Measurements from ENCODE around the gene HIBADH.
"Not testable (repeated sequence)": the region's sequence is repeated elsewhere in the genome, so short reads cannot be mapped to it uniquely, and the experiment has no call there.

Gene HIBADH

DNA sequence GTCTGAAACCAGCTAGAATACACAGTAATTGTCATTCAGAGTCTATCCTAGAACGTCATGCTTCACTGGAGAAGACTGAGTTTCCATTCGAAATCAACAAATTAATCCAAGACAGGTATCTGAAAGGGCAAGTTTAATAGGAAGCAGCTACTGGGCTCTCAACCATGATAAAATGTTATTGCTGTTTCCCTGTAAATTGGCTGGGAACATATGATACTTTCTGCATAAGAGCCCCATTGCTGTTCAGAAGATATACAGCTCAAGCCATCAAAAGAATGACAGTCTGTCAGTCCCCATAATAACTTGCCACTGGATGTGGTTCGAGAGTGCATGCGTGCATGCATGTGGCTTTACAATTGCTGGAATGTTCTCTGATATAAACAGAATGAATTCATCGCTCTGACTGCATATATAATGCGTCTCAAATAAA, 129.0 kb downstream of the HIBADH start:
- DNase-seq: no peak

DNA sequence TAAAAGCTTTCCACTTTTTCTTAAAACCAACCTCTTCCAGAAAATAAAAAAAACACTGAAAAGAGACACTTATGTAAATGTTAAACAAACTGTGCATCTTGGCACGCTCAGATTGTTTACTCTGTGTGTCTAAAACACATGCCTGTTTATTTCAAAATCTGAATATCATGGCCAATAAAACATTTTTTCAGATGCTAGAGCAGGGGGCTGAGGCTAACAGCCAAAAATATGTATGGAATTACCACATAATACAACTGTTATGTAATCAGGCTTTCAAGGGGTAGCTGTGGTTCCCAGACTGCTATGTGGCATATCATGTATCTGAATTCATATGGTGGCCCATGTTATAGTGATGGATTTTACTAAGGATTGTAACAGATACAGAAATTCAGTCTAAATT, 130.4 kb downstream of the HIBADH start:
- no peak for DNase-seq

DNA sequence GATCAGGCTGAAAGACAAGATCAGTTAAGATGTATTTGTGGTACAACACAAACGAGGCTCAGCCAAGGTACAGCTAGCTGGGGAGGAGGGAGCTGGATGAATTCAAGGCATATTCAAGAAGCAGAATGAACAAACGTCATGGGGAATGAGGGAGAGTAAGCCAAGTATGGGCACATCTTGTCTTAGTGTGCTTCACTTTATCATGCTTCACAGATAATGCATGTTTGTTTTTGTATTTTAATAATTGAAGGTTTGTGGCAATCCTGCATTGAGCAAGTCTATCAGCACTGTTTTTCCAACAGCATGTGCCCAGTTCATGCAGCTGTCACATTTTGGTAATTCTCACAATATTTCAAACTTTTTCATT, 135.4 kb downstream of the HIBADH start:
- no peak for DNase-seq

DNA sequence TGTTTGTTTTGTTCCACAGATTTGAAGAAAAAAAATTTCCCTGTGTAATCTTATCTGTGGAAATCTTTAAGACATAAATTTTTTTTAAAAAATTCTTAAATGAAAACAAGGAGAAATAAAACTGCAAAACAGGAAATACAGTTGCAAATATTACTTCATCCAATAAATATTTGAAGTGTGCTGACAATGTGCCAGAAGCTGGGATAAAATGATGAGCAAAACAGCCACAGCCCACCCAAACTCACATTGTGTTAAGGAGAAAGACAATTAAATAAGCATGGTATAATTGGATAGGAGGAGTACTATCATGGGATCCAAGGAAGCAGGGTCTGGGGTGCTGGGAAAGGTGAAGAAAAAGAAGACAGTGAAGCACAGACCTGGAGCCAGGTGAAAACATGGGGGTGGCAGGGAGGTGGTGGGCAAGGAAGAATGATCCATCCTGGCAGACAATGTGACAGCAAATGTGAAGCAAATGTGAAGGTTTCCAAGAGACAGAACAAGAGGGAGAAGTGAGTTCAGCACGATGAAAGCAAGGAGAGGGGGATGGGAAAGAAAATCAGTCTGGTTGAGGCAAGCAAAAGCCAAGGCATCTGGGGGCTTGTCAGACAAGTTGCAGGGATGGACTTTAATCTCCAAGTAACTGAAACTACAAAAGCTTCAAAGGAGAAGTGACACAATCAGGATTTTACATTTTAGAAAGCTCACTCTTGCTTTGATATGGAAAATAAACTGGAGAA, 135.9 kb downstream of the HIBADH start:
- no peak for DNase-seq

DNA sequence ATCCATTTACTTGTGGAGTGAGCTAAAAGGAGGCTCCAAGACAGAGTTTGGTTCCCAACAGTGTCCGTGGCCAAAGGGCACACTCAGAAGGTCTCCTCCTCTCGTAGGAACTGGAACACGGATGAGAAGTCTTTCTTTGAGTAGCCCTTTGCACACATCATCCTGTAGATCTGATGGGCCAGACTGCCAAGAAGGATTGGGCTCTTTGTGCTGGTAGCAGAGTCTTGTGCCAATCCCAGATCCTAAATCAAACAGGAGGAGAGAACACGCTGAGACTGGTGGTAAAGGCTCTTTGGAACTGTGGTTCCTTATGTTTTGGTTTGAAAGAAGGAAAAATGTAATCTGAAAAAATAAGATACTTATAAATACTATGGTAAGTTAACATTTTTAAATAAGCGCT, 136.6 kb downstream of the HIBADH start:
- DNase-seq: no peak

DNA sequence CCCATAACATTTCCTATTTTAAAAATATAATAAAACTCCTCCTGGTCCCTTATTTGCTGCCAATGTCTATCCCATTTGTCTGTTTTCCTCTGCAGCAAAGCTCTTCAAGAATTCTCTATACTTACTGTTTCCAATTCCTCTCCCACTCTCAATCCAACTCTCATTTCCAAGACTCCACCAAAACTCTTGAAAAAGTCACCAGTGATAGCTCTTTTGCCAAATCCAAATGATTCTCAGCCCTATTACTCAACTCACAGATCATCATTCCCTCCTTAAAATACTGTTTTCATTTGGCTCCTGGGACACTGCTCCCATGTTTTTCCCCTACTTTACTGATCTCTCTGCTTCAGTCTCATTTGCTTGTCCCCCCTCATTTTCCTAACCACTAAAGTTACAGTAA, 139.4 kb downstream of the HIBADH start:
- no peak for DNase-seq

DNA sequence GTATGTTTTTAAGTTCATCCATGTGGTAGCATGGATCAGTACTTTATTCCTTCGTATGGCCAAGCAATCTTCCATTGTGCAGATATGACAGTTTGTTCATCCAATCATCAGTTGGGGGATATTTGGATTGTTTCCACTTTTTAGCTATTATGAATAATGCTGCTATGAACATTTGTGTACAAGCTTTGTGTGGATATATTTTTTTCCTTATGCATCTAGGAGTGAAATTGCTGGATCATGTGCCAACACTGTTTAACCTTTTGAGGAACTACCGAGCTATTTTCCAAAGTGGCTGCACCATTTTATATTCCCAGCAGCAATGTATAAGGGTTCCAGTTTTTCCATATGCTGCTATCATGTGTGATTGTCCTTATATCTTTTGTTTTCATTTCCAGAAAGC, 140.1 kb downstream of the HIBADH start:
- DNase-seq: no peak

DNA sequence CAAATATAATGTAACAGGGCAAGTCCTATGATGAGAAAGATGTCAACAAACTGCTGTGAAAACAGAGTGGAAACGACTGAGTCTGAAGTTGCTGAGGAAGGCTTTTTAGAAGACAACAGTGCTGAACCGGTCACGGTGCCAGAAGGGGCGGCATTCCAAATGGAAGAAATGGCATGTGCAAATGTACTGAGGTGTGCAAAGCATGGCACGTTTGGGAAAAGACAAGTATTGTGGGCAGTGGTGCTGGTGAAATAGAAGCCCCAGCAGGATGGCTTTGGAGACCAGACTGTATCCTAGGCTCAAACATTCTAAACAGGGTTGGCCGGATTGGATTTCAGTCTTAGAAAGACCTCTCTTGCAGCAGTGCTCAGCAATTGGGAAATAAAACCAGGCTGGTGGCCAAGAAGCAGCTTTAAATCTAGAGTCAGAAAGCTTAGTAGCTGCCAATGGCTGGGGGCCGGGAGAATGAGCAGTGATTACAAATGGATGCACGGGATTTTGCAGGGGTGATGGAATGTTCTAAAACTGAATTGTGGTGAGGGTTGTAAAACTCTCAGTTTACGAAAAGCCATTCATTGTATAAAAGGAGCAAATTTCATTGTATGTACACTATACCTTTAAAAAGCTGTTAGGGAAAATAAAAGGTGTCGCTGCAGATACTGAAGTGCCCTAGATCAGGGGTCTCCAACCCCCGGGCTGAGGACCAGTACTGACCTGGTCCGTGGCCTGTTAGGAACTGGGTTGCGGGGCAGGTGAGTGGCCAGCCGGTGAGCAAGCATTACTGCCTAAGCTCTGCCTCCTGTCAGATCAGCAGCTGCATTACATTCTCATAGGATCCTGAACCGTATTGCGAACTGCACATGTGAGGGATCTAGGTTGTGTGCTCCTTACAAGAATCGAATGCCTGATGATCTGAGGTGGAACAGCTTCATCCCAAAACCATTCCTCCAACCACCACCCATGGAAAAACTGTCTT, 141.6 kb downstream of the HIBADH start:
- no peak for DNase-seq

DNA sequence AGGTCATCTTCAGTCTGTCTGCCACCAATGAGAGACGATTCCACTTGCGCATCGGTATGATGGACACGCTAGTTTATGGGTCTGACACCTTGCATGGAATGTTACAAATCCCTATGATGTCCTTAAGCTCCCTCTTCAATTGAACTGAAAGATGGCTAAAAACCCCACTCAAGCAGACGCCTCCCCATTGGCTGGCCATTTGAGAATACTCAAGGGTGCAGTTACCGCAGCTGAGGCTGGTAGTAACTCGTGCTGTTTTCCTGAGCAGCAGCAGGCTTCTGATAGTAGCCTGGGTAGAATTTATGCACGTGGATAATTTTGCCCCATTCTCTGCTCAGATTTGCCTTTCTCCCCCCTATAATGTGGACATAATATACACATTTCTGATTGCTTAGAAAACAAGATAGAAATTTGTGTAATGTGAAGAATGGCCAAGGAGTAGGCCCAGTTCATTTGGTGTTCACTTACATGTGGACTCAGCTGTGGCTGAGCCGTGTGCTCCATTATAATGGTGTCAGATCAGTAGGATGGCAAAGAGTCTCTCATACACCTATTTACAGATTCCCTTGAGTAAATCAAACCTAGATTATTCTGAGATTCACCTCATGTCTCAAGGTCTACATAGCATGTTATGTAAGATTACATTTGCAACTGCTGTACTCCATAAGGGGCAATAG, 142.8 kb downstream of the HIBADH start:
- DNase-seq: no peak

DNA sequence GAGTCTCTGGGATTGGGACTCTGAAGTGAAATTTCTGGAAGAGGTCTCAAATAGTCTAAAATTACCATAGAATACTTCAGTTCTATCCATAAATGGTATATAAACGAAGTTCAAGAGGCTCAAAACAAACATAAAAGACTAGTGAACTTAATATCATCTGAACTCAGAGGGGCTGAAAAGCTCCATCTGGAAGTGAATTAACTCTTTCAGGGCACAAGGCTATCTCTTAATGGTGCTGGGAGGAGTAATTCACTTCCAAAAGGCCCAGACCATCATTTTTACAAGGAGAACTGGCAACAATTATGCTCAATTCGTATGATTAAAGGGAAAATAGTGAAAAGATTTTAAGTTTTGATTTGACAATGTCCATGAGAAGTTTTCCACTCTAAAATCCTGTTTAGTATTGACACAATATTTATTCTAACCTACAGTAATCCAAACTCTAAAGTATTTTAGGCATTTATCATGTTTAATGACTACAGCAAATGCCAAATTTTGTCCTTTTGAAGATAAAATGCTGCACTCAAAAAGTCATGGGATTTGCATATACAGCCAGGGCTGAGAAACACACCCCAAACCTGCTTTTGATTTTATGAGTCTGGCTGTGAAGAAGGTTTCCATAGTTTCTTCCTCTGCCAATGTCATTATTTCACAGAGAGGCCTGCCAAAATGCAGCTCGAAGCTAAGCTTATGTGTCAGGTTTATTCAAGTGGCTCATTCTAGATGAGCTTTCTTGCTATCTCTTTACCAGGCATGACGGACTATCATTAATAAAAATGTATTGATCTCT, 143.9 kb downstream of the HIBADH start:
- DNase-seq: no peak

DNA sequence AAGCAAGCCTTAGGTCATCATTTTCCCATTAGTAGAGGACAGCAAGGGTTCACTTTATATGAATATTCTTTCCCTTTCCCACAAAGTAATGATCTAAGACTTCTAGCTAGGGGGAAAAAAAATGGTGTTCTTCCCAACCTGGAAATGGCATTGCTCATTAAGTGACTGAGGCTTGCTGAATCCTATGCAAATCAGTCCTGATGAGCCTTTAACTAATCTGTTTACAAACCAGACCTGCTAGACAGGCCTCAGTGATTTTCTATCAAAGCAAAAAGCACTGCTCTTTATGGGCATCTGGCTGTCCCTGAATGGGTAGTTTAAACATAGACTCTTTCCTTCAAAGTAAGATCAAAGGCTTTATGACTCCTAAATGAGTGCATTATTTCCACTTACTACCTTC, 146.3 kb downstream of the HIBADH start:
- no peak for DNase-seq

DNA sequence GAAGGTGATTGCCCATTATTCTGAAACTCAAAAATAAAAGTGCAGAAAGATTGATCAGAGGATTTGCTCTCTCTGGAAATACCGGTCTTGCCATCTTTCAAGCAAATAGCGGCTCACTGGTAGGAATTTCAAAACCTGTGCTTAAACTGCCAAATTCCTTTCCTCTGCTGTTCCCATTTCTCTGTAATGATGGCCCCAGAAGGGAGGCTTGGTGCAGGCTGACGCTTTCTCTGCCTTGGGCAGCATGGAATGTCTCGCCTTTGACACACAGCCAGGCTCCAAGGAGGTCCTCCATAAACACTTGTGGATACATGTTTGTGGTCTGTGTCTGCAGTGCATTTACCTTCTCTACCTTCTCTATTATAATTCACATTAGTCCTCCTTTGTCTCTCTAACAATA, 146.8 kb downstream of the HIBADH start:
- no peak for DNase-seq

DNA sequence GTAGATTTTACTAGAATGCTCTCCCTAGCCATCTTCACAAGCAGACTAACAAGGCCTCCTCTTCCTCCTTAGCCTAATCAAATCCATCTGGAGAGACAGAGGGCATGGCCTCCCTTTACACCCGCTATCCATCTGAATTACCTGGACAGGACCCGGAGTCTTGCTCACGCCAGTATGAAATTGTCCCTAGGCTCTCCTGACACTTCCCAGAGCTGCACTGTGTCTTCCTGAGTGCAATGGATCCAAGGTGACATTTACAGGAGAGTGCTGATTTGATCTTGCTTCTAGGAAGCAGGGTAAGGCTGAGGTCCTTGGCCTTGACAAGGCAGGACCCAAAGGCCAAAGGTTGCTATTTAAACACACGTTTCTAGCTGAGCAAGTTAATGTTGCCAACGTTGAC, 147.8 kb downstream of the HIBADH start:
- DNase-seq: no peak

DNA sequence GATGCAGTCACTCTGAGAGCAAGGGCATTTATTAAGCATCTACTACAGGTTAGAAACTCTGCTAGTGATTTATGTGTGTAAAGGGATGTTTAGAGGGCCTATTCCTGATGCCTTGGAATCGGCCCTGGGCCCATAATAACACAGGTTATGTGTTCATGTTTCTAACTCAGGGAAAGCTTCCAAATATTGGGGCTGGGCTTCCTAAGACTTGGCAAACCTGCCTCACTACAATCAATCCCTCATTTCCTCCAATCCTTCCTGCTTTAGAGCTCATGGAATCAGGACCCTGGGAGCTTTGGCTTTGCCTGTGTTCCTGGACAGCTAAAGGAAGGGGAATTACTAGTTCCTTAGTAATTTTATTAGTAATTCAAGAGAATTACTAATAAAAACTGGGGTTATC, 148.8 kb downstream of the HIBADH start:
- no peak for DNase-seq

DNA sequence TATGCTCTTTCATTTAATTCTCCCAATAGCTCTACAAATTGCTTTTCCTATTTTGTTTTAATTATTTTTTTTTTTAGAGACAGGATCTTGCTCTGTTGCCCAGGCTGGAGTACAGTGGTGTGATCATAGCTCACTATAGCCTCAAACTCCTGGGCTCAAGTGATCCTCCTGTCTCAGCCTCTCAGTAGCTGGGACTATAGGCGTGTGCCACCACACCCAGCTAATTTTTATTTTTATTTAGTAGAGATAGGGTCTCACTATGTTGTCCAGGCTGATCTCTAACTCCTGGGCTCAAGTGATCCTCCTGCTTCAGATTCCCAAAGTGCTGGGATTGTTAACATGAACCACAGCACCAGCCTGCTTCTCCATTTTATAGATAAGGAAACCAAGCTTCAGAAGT, 151.3 kb downstream of the HIBADH start:
- not testable (repeated sequence) for DNase-seq

DNA sequence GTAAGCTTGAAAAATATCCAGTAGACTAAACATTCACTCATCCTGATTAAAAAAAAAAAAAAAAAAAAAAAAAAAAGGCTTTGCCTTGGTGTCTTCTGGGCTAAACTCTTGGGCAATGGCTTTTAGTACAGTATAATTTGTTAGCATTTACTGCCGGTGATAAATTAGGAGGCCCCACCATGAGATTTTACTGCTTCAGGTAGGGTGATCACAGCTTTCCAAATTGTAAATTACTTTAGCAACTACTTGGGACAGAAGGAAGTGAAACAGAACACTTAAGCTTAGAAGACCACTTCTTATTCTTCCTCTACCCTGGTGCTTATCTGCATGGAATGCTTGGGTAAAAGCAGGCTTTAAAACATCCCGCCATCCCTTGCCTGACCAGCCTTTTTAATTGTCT, 152.1 kb downstream of the HIBADH start:
- no peak for DNase-seq

DNA sequence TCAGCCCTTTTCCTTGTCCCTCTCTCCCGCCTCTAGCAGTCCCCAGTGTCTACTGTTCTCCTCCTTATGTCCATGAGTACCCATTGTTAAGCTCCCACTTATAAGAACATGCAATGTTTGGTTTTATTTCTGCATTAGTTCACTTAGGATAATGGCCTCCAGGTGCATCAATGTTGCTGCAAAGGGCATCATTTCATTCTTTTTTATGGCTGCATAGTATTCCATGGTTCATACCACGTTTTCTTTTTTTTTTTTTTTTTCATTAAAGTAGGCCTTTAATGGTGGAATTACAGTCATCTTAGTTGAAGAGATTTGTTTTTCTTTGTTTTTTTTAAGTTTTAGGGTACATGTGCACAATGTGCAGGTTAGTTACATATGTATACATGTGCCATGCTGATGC, 160.8 kb downstream of the HIBADH start:
- DNase-seq: not testable (repeated sequence)

DNA sequence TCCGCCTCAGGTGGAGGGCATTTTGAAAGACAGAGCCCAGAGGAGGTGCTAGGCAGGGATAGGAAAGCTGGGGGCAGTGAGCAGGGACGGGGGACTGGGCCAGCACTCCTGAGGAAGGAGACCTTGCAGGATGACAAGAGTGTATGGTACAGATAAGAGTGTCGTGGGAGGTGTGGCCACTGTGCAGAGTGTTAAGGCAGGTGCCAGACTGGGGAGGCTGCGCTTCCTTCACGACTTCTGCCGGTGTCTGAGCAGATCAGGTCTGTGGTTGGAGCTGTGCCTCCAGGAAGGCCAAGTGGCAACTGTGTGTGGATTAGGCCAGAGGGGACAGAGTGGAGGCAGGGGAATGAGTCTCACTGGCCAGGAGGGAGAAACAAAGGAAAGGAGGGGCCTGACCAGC, 161.7 kb downstream of the HIBADH start:
- DNase-seq: no peak

DNA sequence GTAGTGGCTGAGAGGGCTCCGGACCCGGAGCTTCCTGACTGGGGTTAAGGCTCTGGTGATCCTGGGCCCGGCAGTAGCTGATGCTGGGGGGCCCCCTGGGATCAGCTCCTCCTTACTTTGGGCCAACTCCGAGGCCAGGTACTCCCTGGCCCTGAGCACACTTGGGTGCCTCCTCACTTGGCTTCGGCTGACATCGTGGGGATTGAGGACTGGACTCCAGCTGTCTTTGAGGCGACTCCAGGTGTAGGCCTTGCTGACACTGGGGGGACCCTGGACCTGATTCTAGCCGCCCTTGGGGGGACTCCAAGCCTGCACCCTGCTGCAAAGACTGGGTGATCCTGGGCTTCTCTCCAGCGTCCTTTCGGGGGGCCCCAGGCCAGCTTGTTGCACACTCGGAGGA, 170.5 kb downstream of the HIBADH start:
- DNase-seq: no peak

DNA sequence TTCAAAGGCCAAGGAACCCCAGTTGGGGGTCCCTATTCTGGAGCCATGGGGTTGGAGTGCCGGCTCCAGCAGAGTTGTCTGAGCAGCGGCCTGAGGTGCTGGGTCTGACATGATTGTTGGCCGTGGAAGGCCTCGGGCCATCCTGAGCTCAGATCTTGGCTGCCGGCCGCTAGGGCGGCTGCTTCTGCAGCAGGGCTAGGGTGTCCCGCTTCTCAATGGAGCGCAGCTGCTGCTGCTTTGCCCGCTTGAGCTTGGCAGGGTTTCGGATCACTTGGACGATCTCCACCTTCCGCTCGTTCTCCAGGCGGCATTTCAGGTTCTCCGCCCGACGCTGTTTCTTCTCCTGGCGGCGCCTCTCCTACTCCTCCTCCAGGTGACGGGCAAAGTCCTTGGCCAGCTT, 171.1 kb downstream of the HIBADH start:
- no peak for DNase-seq

DNA sequence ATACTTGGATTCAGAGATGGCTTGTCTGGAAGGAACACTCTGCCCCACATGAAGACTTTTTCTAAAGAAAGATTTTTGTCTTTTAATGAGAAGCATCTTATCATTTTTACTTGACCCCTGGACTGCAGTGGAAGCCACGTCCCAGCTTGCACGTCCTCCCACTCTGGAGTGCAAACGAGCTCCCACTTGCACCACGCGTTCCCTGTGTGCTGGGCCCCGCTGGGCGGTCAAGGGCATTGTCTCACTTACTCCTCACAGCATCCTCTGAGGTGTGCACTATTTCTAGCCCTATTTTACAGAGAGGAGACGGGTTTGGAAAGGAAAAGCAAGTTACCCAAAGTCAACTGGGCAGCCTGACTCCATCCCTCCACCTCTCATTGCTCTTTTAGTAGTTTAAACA, 175.2 kb downstream of the HIBADH start:
- no peak for DNase-seq

DNA sequence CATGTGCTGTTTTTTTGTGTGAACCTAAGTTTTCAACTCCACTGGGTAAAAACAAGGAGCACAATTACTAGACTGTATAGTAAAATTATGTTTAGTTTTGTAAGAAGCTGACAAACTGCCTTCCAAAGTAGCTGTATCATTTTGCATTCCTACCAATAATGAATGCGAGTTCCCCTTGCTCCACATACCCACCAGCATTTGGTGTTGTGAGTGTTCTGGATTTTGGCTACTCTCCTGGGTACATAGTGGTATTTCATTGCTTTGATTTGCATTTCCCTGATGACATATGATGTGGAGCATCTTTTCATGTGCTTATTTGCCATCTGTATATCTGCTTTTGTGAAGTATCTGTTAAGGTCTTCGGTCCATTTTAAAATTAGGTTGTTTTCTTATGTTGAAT, 178.2 kb downstream of the HIBADH start:
- no peak for DNase-seq

DNA sequence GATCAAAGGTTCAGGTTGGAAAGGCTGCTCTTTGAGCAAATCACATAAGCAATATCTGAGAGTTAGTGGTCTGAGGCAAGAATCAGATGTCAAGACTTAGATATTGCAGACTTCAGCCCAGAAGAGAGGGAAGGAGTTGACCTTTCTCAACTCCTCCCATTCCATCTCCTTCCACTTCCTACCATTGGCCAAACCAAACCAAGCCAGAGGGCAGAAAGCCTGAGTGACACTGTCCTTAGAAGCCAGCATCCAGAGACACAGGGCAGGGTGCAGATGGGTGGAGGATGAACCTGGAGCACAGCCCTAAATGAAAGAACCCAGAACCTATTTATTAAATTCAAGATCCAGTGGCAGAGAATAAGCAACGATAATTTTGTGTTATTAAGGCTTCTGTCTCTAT, 180.5 kb downstream of the HIBADH start:
- DNase-seq: no peak
